Bone marrow (tissue), 2 donors: Measurements from ENCODE around the gene RTF1.

Source experiments
- DNase-seq, 2 donors: peaks; one replicate each; lab custom pipeline; 2025; lab: John Stamatoyannopoulos, UW

Gene RTF1

GRCh38 chr15:41487802-41488201 lies 70.9 kb downstream of the RTF1 start:
- DNase-seq = no peak

GRCh38 chr15:41489641-41490040 lies 72.7 kb downstream of the RTF1 start:
- no peak for DNase-seq

- peak in 1 of 2 donors; percentile 90 for DNase-seq
Observed at GRCh38 chr15:41490355-41490754, 73.5 kb downstream of the RTF1 start.

GRCh38 chr15:41491889-41492288 lies 75.0 kb downstream of the RTF1 start:
- no peak for DNase-seq

- no peak for DNase-seq
Observed at GRCh38 chr15:41492597-41493204, 75.8 kb downstream of the RTF1 start.

GRCh38 chr15:41493205-41493901 lies 76.5 kb downstream of the RTF1 start, which contains the start of gene ITPKA:
Gene ITPKA (plus strand): TSS chr15:41493874. CDS start chr15:41493928, 54 bp downstream.
- peak in 1 of 2 donors; percentile 55 for DNase-seq

- no peak for DNase-seq
Observed at GRCh38 chr15:41493902-41494189, 77.0 kb downstream of the RTF1 start.

- DNase-seq = no peak
Observed at GRCh38 chr15:41494190-41494921, 77.5 kb downstream of the RTF1 start.

GRCh38 chr15:41494922-41495735 lies 78.2 kb downstream of the RTF1 start:
- no peak for DNase-seq

GRCh38 chr15:41495736-41496599 lies 79.1 kb downstream of the RTF1 start:
- DNase-seq = no peak

- DNase-seq = no peak
Observed at GRCh38 chr15:41498657-41499056, 81.8 kb downstream of the RTF1 start.

- DNase-seq = no peak
Observed at GRCh38 chr15:41499109-41499851, 82.4 kb downstream of the RTF1 start.

GRCh38 chr15:41501191-41501917 lies 84.5 kb downstream of the RTF1 start:
- DNase-seq = peak; percentile 8 to 17

- no peak for DNase-seq
Observed at GRCh38 chr15:41501931-41502794, 85.3 kb downstream of the RTF1 start.

GRCh38 chr15:41502795-41503668 lies 86.1 kb downstream of the RTF1 start:
- no peak for DNase-seq

GRCh38 chr15:41503669-41504010 lies 86.7 kb downstream of the RTF1 start:
- no peak for DNase-seq

- DNase-seq = no peak
Observed at GRCh38 chr15:41504751-41505492, 88.0 kb downstream of the RTF1 start.
